NCI-H1436 (cell line): Measurements from ENCODE around the gene CP.

Experiments used
- DNase-seq: peaks from one replicate; lab custom pipeline; 2025; lab: John Stamatoyannopoulos, UW

CP gene

DNA sequence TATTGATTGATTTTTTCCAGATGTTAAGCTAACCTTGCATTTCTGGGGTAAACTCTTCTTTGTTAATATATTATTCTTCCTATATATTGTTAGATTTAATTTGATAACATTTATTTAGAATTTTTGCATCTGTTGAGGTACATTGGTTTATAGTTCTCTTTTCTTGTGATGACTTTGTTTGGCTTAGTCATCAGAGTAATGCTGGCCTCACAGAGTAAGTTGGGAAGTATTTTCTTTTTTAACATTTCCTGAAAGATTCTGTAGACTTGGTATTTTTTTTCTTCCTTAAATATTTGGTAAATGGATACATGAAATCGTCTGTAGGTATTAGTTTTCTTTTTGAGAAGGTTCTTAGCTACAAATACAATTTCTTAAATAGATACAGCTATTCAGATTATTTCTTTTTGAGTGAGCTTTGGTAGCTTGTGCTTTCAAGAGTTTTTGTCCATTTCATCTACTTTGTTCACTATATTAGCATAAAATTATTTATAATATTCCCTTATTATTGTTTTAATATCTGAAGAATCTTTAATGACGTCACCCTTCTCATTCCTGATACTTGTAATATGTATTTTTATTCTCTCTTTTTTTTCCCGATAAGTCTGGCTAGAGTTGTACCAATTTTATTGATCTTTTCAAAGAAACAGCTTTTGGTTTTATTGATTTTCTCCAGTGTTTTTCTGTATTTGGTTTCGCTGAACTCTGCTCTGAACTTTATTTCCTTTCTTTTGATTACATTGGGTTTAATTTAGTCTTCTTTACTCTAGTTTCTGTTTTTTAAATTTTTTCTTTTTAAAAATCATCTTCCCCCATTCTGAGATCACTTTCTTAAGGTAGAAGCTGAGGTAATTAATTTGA lies 98.7 kb downstream of the CP start:
- DNase-seq, result no peak
